AG09309 (cell line): ENCODE data around the gene NUP153.
"Not testable (repeated sequence)": the region's sequence is repeated elsewhere in the genome, so short reads cannot be mapped to it uniquely, and the experiment has no call there.

ENCODE experiments used
- DNase-seq: peaks from one replicate; pipeline ENCODE4 v3.0.0-alpha.2; 2010; ENCODE audit warnings: low read depth
- H3K4me3 ChIP-seq: 2 replicates; pipeline ENCODE4 v1.5.1; 2011; ENCODE audit warnings: mild to moderate bottlenecking, low read depth, low read length, moderate library complexity; ENCODE audit not compliant: control insufficient read depth
- TF ChIP-seq, protein P1 (sequence below): IDR thresholded peaks from 2 replicates; pipeline ENCODE4 v1.5.1; 2011; ENCODE audit warnings: mild to moderate bottlenecking, low read depth, low read length, inconsistent platforms; ENCODE audit not compliant: insufficient read depth, control insufficient read depth; ENCODE audit errors: missing control alignments

NUP153 gene

DNA sequence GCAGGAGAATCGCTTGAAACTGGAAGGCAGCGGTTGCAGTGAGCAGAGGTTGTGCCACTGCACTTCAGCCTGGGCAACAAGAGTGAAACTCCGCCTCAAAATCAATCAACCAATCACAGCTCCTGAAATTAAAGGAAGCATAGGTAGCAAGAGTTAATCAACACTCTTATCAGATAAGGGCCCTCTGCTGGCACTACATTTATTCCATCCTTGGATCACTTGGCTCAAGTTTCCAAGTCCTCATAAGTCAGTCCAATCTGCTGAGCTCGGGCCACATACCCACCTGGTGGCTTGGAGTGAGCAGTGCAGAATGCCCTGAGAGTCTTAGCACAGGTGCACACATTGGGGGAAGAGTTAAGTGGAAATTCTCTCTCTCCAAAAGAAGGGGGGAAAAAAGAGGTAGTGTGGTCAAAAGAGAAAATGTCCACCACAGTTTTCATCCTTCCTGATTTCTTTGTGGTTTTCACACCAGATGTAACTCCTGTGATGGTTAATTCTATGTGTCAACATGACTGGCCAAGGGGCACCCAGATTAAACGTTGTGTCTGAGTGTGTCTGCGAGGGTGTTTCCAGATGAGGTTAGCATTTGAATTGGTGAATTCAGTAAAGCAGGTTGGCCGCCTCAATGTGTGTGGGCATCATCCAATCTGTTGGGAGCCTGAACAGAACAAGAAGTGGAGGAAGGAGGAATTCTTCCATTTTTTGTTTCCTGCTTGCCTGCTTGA, 120.8 kb downstream of the NUP153 start:
- TF ChIP-seq, protein P1, sequence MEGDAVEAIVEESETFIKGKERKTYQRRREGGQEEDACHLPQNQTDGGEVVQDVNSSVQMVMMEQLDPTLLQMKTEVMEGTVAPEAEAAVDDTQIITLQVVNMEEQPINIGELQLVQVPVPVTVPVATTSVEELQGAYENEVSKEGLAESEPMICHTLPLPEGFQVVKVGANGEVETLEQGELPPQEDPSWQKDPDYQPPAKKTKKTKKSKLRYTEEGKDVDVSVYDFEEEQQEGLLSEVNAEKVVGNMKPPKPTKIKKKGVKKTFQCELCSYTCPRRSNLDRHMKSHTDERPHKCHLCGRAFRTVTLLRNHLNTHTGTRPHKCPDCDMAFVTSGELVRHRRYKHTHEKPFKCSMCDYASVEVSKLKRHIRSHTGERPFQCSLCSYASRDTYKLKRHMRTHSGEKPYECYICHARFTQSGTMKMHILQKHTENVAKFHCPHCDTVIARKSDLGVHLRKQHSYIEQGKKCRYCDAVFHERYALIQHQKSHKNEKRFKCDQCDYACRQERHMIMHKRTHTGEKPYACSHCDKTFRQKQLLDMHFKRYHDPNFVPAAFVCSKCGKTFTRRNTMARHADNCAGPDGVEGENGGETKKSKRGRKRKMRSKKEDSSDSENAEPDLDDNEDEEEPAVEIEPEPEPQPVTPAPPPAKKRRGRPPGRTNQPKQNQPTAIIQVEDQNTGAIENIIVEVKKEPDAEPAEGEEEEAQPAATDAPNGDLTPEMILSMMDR: no peak
- no peak for DNase-seq
- no peak overlapping the region for H3K4me3 ChIP-seq

- DNase-seq: peak; percentile 76
- H3K4me3 ChIP-seq: no peak overlapping the region
- TF ChIP-seq, protein P1: peak; percentile 60
These were observed 122.4 kb downstream of the NUP153 start for GRCh38 chr6:17584241-17584803.

DNA sequence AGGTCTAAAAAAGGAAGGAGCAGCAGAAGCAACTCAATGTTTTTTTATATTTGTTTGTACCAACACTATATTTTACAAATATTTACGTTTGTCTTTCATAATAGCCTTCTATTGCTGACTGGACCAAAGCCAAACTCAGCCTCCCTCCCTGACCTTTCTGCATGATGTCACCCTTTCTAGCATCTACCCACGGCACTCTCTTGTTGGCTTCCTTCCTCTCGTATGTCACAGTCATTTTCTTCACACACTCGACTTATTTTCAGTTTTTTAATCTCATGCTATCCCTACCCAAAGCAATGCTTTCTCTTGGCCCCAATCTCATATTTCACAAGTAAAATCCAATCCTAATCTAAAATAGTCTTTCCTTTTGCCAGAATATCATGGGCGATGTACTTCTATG, 122.9 kb downstream of the NUP153 start:
- TF ChIP-seq, protein P1: no peak
- DNase-seq: no peak
- no peak overlapping the region for H3K4me3 ChIP-seq

DNA sequence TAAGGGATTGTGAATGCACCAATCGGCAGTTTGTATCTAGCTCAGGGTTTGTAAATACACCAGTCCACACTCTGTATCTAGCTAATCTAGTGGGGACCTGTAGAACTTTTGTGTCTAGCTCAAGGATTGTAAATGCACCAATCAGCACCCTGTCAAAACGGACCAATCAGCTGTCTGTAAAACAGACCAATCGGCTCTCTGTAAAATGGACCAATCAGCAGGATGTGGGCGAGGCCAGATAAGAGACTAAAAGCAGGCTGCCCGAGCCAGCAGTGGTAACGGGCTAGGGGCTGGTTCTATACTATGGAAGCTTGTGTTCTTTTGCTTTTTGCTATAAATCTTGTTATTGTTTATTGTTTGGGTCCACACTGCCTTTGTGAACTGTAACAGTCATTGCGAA, 125.4 kb downstream of the NUP153 start:
- not testable (repeated sequence) for H3K4me3 ChIP-seq, DNase-seq

- DNase-seq: no peak
- peak overlapping the region; percentile 56 for H3K4me3 ChIP-seq
- TF ChIP-seq, protein P1: no peak
These were observed 126.1 kb downstream of the NUP153 start for GRCh38 chr6:17580518-17581048.

DNA sequence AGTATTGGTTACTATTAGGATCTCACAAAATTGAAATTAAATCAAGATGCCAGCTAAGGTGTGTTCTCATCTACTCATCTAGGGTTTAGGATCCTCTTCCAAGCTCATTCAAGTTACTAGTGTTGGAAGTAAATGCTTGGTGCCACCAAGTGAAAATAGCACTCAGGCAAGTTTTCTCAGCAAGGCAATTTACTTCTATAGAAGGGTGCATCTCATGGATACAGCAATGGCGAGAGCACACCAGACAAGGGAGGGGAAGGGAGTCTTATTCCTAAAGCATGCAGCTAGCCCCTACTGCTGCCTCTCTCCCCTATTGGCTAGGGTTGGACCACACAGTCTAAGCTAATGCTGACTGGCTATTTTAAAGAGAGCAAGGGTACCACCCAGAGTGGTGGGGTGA, 129.7 kb downstream of the NUP153 start:
- TF ChIP-seq, protein P1: no peak
- DNase-seq: no peak
- H3K4me3 ChIP-seq: no peak overlapping the region

- no peak overlapping the region for H3K4me3 ChIP-seq
- peak; percentile 72 for DNase-seq
These were observed 131.7 kb downstream of the NUP153 start for GRCh38 chr6:17574866-17575560.

More at GRCh38 chr6:17574866-17575560, 131.7 kb downstream of the NUP153 start:
- TF ChIP-seq, protein P1: no peak
